Astrocyte of the hippocampus (primary cell): Measurements from ENCODE around the gene COG5.

Experiments used
- DNase-seq: peaks from one replicate; pipeline ENCODE4 v3.0.0; 2011; ENCODE audit warnings: low read depth, low spot score

COG5 gene

GRCh38 chr7:107394831-107395230 lies 168.9 kb downstream of the COG5 start:
- DNase-seq: peak; percentile 39

- no peak for DNase-seq
Measured at GRCh38 chr7:107394276-107394675, 169.4 kb downstream of the COG5 start.

GRCh38 chr7:107392830-107393229 lies 170.9 kb downstream of the COG5 start:
- DNase-seq: no peak

GRCh38 chr7:107390916-107391315 lies 172.8 kb downstream of the COG5 start:
- no peak for DNase-seq

GRCh38 chr7:107388604-107389003 lies 175.1 kb downstream of the COG5 start:
- no peak for DNase-seq

- peak; percentile 86 for DNase-seq
Measured at GRCh38 chr7:107387573-107388219, 176.0 kb downstream of the COG5 start.

- peak; percentile 41 for DNase-seq
Measured at GRCh38 chr7:107387128-107387527, 176.6 kb downstream of the COG5 start.

DNA sequence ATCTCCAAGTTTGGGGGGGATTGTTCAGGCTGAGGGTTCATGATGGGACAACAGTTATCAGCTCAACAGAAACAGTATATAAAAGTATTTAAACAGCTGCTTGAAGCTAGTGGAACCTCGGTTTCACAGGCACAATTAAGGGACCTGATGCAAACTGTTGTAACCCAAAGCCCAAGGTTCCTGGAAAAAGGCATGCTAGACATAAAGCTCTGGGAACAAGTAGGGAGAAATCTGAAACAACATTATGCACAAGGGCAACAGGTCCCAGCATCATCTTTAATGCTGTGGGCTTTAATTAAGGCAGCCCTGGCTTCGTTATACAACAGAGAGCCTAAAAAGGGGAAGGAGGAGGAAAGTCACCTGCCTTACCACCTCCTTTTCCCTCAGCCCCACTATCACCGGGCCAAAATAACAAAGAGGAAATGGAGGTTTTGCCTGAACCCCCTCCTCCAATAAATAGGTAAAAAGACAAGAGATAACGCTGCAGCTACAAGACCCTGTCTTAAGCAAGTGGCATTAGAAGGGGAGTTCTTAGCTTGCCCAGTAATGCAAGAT lies 177.1 kb downstream of the COG5 start:
- no peak for DNase-seq

DNA sequence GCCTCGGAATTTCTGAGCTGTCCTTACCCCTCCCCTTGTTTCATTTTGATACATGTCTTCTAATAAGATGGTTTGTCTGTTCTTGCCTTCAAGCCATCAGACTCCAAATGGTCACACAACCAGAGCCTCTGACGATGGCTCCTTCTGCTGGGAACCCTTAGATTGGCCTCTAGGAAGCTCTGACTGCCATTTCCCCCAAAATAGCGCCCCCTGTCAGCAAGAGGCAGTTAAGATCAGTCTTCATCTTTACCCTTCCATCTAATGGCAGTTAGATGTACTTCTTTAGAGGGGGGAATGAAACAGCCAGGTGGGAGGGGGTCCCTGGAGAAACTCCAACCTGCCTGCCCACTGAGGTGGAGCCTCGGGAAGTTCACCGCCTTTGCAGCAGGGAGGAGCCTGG lies 179.7 kb downstream of the COG5 start:
- no peak for DNase-seq

DNA sequence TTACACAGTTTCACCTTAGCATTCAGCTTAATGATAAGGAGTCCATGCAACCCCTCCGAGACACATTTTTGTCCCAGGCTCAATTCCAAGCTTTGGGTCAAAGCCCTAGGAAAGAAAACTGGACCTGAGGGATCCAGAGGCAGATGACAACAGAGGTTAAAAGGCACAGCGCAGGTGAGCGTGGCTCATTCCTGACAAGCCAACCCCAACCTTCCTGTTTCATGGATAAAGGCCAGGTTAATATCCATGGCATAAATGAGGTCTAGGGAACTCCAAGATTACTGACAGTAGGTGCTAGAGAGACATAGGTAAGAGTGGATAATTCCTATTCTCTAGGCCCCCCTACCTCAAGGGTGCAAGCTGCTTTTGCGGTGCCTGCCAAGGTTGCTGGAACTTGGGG lies 180.5 kb downstream of the COG5 start:
- no peak for DNase-seq

- no peak for DNase-seq
Measured at GRCh38 chr7:107381453-107381852, 182.3 kb downstream of the COG5 start.

GRCh38 chr7:107373354-107373753 lies 190.4 kb downstream of the COG5 start:
- DNase-seq: no peak

GRCh38 chr7:107372298-107372697 lies 191.4 kb downstream of the COG5 start:
- DNase-seq: peak; percentile 13

DNA sequence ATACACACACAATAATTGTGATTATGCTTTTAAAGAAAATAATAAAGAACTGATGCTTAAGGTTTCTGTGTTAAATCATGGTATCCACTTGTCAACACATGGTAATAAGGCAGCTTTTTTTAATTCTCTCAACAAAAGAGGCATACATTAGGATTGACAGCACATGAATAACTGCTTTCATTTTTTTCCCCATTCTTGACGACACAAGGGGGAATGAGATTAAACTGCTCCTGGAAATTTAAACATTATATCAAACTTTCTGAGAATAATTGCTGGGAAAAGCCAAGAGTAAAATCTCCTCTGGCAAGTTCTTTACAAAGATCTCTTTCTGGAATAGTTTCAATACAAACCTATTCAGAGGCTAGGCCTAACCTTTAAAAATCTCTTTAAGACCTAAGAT lies 192.9 kb downstream of the COG5 start:
- DNase-seq: no peak

- DNase-seq: no peak
Measured at GRCh38 chr7:107364787-107365186, 198.9 kb downstream of the COG5 start.

DNA sequence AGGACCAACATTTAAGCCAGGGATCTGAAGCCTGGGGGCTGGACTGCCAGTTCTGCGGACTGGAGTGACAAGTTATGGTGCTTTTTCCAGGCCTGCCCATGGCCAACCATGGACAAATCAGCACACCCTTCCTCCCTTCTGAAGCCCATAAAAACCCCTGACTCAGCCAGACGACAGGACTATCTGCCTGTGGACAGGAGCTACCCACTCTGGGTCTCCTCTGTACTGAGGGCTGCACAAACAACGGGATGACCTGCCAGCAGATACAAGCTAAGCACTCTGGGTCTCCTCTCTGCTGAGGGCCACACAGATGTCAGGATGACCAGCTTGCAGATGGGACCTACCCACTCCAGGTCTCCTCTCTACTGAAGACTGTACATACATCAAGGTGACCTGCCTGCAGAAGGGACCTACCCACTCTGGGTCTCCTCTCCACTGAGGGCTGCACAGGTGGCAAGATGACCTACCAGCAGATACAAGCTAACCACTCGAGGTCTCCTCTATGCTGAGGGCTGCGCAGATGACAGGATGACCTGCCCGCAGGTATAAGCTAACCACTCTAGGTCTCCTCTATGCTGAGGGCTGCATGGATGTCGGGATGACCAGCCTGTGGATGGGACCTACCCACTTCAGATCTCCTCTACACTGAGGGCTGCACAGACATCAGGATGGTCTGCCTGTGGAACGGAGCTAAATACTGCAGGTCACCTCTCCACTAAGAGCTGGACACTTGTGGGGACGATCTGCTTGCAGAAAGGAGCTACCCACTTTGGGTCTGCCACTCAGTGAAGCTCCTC lies 204.0 kb downstream of the COG5 start:
- DNase-seq: no peak

DNA sequence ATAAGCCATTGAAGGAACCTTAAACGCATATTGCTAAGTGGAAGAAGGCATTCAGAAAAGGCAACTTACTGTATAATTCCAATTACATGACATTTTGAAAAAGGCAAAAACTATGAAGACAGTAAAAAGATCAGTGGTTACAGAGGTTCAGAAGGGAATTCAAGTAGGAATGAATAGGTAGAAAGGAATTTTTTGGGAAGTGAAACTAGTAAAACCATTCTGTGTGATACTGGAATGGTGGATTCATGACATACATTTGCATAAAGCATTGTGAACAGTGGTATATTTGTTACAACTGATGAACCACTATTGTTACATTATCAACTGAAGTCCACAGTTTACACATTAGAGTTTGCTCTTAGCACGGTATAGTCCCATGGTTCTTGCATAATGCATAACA lies 208.1 kb downstream of the COG5 start:
- peak; percentile 39 for DNase-seq

DNA sequence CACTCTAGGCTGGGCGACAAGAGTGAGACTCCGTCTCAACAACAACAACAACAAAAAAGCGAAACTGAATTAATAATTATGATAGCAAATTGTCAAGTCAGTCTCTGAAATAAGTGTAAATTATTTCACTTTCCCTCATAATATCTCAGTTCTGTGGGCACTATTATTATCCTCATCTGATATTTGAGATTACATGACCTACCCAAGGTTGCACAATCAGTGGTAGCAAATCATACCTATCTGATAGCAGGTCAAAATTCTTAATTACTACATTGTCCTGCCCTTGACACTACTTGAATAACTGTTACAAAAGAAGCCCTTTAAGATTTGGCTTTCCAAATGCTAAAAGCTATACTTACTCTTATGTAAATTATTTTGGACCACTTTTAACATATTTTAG lies 209.1 kb downstream of the COG5 start:
- DNase-seq: no peak

DNA sequence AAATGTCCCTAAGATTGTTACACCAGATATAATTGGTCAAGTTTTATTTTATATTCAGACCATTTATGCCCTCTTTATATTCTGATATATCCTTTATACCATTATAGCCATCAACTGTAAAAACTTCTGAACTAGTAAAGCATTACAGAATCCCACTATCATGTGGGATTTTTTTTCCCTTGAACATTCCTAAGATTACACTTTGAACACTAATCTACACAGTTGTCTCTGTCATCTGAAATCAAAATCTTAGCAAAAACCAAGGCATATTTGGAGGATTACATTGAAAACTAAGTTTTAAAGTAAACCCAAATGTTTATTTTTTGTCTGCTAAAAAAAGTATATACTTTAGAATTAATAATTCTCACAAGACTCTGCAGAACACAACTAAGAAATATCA lies 210.0 kb downstream of the COG5 start:
- no peak for DNase-seq

DNA sequence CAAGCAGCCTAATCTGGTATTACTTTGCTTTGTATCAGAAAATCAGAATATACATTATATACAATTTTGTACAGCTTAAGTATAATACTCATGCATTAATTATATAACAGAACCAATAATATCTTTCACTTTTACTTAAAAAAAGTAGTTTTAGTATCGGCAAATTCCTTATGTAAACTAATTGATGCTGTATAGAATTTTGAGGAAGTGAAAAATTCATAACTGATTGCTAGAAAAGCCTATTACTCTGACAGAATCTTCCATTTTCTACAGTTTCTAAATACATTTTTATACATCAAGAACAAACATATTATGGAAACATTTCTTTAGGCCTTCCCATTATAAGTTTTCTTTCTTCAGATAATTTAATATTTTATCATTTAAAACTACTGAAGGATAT lies 217.8 kb downstream of the COG5 start:
- DNase-seq: no peak

GRCh38 chr7:107344799-107345198 lies 218.9 kb downstream of the COG5 start:
- no peak for DNase-seq

DNA sequence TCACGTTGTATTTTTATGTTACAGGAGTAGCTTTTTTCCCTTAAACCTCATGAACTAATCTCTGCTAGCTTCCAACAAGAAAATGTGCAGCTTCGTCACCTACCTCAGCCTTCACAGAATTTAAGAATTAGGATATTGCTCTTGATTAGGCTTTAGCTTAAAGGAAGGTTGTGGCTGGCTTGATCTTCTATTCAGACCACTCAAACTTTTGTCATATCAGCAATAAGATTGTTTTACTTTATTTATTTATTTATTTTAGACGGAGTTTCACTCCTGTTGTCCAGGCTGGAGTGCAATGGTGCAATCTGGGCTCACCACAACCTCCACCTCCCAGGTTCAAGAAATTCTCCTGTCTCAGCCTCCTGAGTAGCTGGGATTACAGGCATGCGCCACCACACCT lies 219.4 kb downstream of the COG5 start:
- no peak for DNase-seq

DNA sequence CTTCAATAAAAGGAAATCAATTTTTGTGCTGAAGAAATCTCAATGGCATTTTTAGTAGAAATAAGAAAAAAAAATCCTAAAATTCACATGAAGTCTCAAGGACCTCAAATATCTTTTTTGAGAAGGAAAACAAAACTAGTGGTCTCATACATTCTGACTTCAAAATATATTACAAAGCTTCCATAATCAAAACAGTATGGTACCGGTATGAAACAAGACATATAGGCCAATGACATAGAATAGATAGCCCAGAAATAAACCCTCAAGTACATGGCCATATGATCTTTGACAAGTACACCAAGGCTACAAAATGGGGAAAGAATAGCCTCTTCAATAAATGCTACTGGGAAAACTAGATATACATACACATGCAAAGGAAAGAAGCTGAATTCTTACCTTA lies 225.6 kb downstream of the COG5 start:
- no peak for DNase-seq
